ENCODE measurements around the gene FRAT1. TPM values are rescaled to one million over a fixed set of nuclear protein-coding genes. Genes with fewer than 3 reads are reported as not detected.

The FRAT1 gene
- total and polyA plus RNA-seq, 2 of the 8 experiments (the other 6 are each of a cell fraction or from before 2014, with no cell fraction given) = 1.9 to 5.2 TPM

GRCh38 chr10:97292097-97292861 is 26.8 kb upstream of the FRAT1 start, which contains the start of gene ARHGAP19 (continued):
- 0 out of 4 replicates have a peak, but pooled peaks of 1 of the 3 experiments have one; percentile 6 for TF ChIP-seq CTCF (IDR thresholded peaks at IDR 0.05; ENCODE audit: control extremely low read depth in 1 of 3, insufficient read depth in 1 of 3, low read depth in 1 of 3, low read length in 3 of 3)
- peak; percentile 93 for TF ChIP-seq TAF1 (IDR thresholded peaks at IDR 0.05; ENCODE audit: low read depth, low read length)
- no peak for TF ChIP-seq KDM1A (IDR thresholded peaks at IDR 0.05; ENCODE audit: borderline replicate concordance, low read length)
- peak in 1 of 2 experiments; percentile 53; a peak in 1 of 4 replicates for TF ChIP-seq HDAC2 (IDR thresholded peaks at IDR 0.05; ENCODE audit: borderline replicate concordance in 1 of 2, low read depth in 2 of 2, low read length in 2 of 2)
- peak; percentile 62; the same call in 1 of the 2 replicates for TF ChIP-seq CREB1 (IDR thresholded peaks at IDR 0.05)
- no peak for TF ChIP-seq RXRA (IDR thresholded peaks at IDR 0.05; ENCODE audit: insufficient read depth, low read depth, low read length)
- peak; percentile 81 for TF ChIP-seq POLR2AphosphoS5 (IDR thresholded peaks at IDR 0.05; ENCODE audit: low read depth, low read length)
- TF ChIP-seq PHF8 (conservative IDR thresholded peaks at IDR 0.05; ENCODE audit: low read depth, low read length) = peak; percentile 90
- TF ChIP-seq RBBP5 (IDR thresholded peaks at IDR 0.05; ENCODE audit: borderline replicate concordance, low read depth, low read length) = 0 out of 2 replicates have a peak, but pooled peaks have one; percentile 64

Data from H1 (cell line).